Gastroesophageal sphincter (tissue), 3 donors: ENCODE measurements around the gene RXYLT1.

ENCODE experiments used
- CTCF ChIP-seq, 4 experiments: fragments of 200-600 bp in 2 of 4; fragments of 450-650 bp in 2 of 4; sonication (generic) in 1 of 4; IDR thresholded peaks; one replicate each; pipeline ENCODE4 v1.5.1; 2017 to 2019; ENCODE audit warnings: antibody characterized with exemption in 4 of 4, mild to moderate bottlenecking in 2 of 4, moderate library complexity in 2 of 4
- EP300 ChIP-seq: sonication (generic); formaldehyde crosslinking; IDR thresholded peaks from one replicate; pipeline ENCODE4 v1.6.1; 2017; ENCODE audit warnings: antibody characterized with exemption, mild to moderate bottlenecking
- POLR2AphosphoS5 ChIP-seq: sonication (generic); formaldehyde crosslinking; IDR thresholded peaks from one replicate; pipeline ENCODE4 v1.6.1; 2017; ENCODE audit warnings: antibody characterized with exemption

- TF ChIP-seq CTCF (IDR thresholded peaks at IDR 0.05) = no peak
- TF ChIP-seq EP300 = no peak
- no peak for TF ChIP-seq POLR2AphosphoS5
Measured at GRCh38 chr12:63792338-63792737, 12.6 kb downstream of the RXYLT1 start.
